Kidney (tissue), 14 donors: ENCODE measurements around the gene CASQ1. TPM values are rescaled to one million over a fixed set of nuclear protein-coding genes. Genes with fewer than 3 reads are reported as not detected.

Source experiments
- DNase-seq, 5 donors: peaks; one replicate each; pipeline ENCODE4 v3.0.0-alpha.2; 2013 to 2020
- FAIRE-seq: peaks from 2 replicates; lab custom pipeline; 2012; peaks lifted over from hg19 to GRCh38; lab: Jason Lieb, UNC
- H3K27ac ChIP-seq, 2 donors: one replicate each; pipeline ENCODE4 v1.7.0; 2013; ENCODE audit warnings: low read depth in 2 of 2, low read length in 2 of 2, inconsistent platforms in 1 of 2
- H3K27me3 ChIP-seq: one replicate; pipeline ENCODE4 v1.7.1; 2013; ENCODE audit warnings: low read length, inconsistent platforms; ENCODE audit not compliant: control insufficient read depth, insufficient read depth
- H3K36me3 ChIP-seq, 3 donors: one replicate each; pipeline versions ENCODE4 v1.7.0 to v1.7.1; 2013; ENCODE audit warnings: low read length in 3 of 3, control low read depth in 1 of 3, inconsistent platforms in 1 of 3; ENCODE audit not compliant: insufficient read depth in 3 of 3, control insufficient read depth in 2 of 3
- H3K4me1 ChIP-seq, 3 donors: one replicate each; pipeline versions ENCODE4 v1.7.0 to v1.7.1; 2013; ENCODE audit warnings: low read length in 3 of 3, inconsistent platforms in 1 of 3, low read depth in 1 of 3; ENCODE audit not compliant: control insufficient read depth in 2 of 3, insufficient read depth in 2 of 3
- H3K4me3 ChIP-seq, 3 donors: one replicate each; pipeline versions ENCODE4 v1.7.0 to v1.8.1; 2013; ENCODE audit warnings: low read length in 3 of 3, control low read depth in 1 of 3, inconsistent platforms in 1 of 3
- H3K9ac ChIP-seq, 3 donors: one replicate each; pipeline versions ENCODE4 v1.7.0 to v1.7.1; 2013; ENCODE audit warnings: low read length in 3 of 3, control low read depth in 1 of 3, inconsistent platforms in 1 of 3
- H3K9me3 ChIP-seq, 3 donors: one replicate each; pipeline versions ENCODE4 v1.7.0 to v1.7.1; 2013; ENCODE audit warnings: low read length in 3 of 3, control low read depth in 1 of 3, inconsistent platforms in 1 of 3; ENCODE audit not compliant: control insufficient read depth in 2 of 3, insufficient read depth in 1 of 3
- CTCF ChIP-seq: IDR thresholded peaks from 3 replicates; pipeline ENCODE4 v1.5.1; 2012; ENCODE audit warnings: mild to moderate bottlenecking, moderate library complexity, borderline replicate concordance; ENCODE audit not compliant: insufficient read depth; ENCODE audit errors: extremely low read depth
- intact Hi-C: fragments of 100-400 bp; cut with DNase I; formaldehyde crosslinking; loops from one replicate; pipeline ENCODE4 v1.11.1; 2022
- polyA plus RNA-seq: library from polyadenylated mRNA; stranded (reverse); fragments of 350-450 nt; fragmentation: Illumina TruSeq; extraction: RNeasy Lipid Tissue Mini Kit (QIAGEN cat#74804); gene quantifications from one replicate; pipeline ENCODE4 v1.2.3, GENCODE V29; 2014; ENCODE audit warnings: low read depth, low replicate concordance; ENCODE audit not compliant: insufficient read depth
- total RNA-seq: library from RNA; stranded (reverse); fragmentation: NEBNext Ultra II Directional; extraction: Animal tissue kit (Norgen Biotek cat#: 25700); gene quantifications from one replicate; pipeline ENCODE4 v1.2.1, GENCODE V29; 2021
- donor health status: control.
- donor health status: control.
- donor health status: control.
- donor health status: control.
- donor health status: control.
- donor health status: DM: yes; HTN: yes; CAD: no.
- donor health status: Normal renal cell carcinoma (clear cell type).

The CASQ1 gene
- total and polyA plus RNA-seq, 2 donors from 2014 or later, result 0.57 TPM; not detected in 1

- H3K4me3 ChIP-seq, result no peak overlapping the region
- peaks cover 19 to 90% (median 64%) of the 10 kb centered on the region in 3 donors for H3K36me3 ChIP-seq
- DNase-seq (no peak), FAIRE-seq (no peak)
- TF ChIP-seq CTCF, result no peak
- intact Hi-C loops, result no loop called here
- H3K27ac ChIP-seq, result no peak overlapping the region
- no peak overlapping the region for H3K9ac ChIP-seq
- no peaks in the 10 kb centered on the region for H3K9me3 ChIP-seq
- no peaks in the 10 kb centered on the region for H3K27me3 ChIP-seq
- peaks cover 0 to 5% (median 3%) of the 10 kb centered on the region in 3 donors for H3K4me1 ChIP-seq
Measured at GRCh38 chr1:160221089-160221488, 30.7 kb downstream of the CASQ1 start.

GRCh38 chr1:160222546-160222945 lies 32.2 kb downstream of the CASQ1 start:
- Histone ChIP-seq H3K27me3 (no peaks in the 10 kb centered on the region), H3K4me1 (peaks cover 0 to 5% (median 3%) of the 10 kb centered on the region in 3 donors), H3K4me3 (no peak overlapping the region), H3K9me3 (no peaks in the 10 kb centered on the region), H3K36me3 (peaks cover 23 to 96% (median 67%) of the 10 kb centered on the region in 3 donors), H3K27ac (no peak overlapping the region), H3K9ac (no peak overlapping the region)
- DNase-seq (no peak), FAIRE-seq (no peak)
- no peak for TF ChIP-seq CTCF
- intact Hi-C loops, result no loop called here

- TF ChIP-seq CTCF, result no peak
- H3K9ac ChIP-seq, result no peak overlapping the region
- DNase-seq (no peak), FAIRE-seq (no peak)
- H3K4me1 ChIP-seq, result peaks cover 0 to 5% (median 0%) of the 10 kb centered on the region in 3 donors
- no peak overlapping the region for H3K27ac ChIP-seq
- H3K36me3 ChIP-seq, result peaks cover 24 to 93% (median 55%) of the 10 kb centered on the region in 3 donors
- H3K9me3 ChIP-seq, result no peaks in the 10 kb centered on the region
- H3K27me3 ChIP-seq, result no peaks in the 10 kb centered on the region
- H3K4me3 ChIP-seq, result no peak overlapping the region
- intact Hi-C loops, result no loop called here
Measured at GRCh38 chr1:160224606-160225005, 34.2 kb downstream of the CASQ1 start.

- intact Hi-C loops, result no loop called here
- H3K27me3 ChIP-seq, result no peaks in the 10 kb centered on the region
- H3K4me3 ChIP-seq, result no peak overlapping the region
- no peak overlapping the region for H3K9ac ChIP-seq
- H3K4me1 ChIP-seq, result peaks cover 0 to under 1% (median 0%) of the 10 kb centered on the region in 3 donors
- TF ChIP-seq CTCF, result no peak
- FAIRE-seq (no peak), DNase-seq (no peak)
- H3K36me3 ChIP-seq, result peaks cover 24 to 94% (median 54%) of the 10 kb centered on the region in 3 donors
- H3K9me3 ChIP-seq, result no peaks in the 10 kb centered on the region
- no peak overlapping the region for H3K27ac ChIP-seq
Measured at GRCh38 chr1:160225345-160225744, 35.0 kb downstream of the CASQ1 start.
